H1 (cell line): ENCODE measurements around the gene ZNF24. TPM values are rescaled to one million over a fixed set of nuclear protein-coding genes. Genes with fewer than 3 reads are reported as not detected.
A peak's percentile ranks its signal among the peaks of the same experiment; 100 is the strongest.

ENCODE experiments used
- BRCA1 ChIP-seq: IDR thresholded peaks from 2 replicates; pipeline ENCODE4 v1.6.1; 2012; ENCODE audit warnings: low read depth, low read length, improper control_type of control experiment
- CTBP2 ChIP-seq: IDR thresholded peaks from 2 replicates; pipeline ENCODE4 v1.7.0; 2011; ENCODE audit warnings: borderline replicate concordance, mild to moderate bottlenecking, moderate library complexity, mixed read lengths, low read length; ENCODE audit not compliant: insufficient read depth, insufficient read length
- polyA plus RNA-seq, 7 experiments: library from polyadenylated mRNA; depleted of rRNA in 3 of 7; stranded (reverse) in 5 of 7; unstranded in 2 of 7; fragments of >200 nt in 5 of 7; fragments of 200-250 nt in 2 of 7; gene quantifications; 1 replicate in 5 of 7; 2 replicates in 1 of 7; 4 replicates in 1 of 7; pipeline versions ENCODE4 v1.2.1 to v1.2.3, GENCODE V29; 2011 to 2013; ENCODE audit warnings: missing spikeins in 2 of 7, mixed read lengths in 2 of 7
- total RNA-seq: library from RNA; stranded (reverse); fragmentation: NEBNext Ultra II Directional; extraction: Animal tissue kit (Norgen Biotek cat#: 25700); gene quantifications from 2 replicates; pipeline ENCODE4 v1.2.1, GENCODE V29; 2021
- TF ChIP-seq, protein P1 (sequence below), 3 experiments: IDR thresholded peaks; 1 replicate in 2 of 3; 2 replicates in 1 of 3; pipeline versions ENCODE4 v1.5.1 to v1.6.1; 2011; ENCODE audit warnings: low read length in 3 of 3, mild to moderate bottlenecking in 3 of 3, inconsistent platforms in 2 of 3, low read depth in 1 of 3, moderate library complexity in 1 of 3; ENCODE audit not compliant: insufficient read depth in 1 of 3; ENCODE audit errors: control extremely low read depth in 1 of 3

ZNF24 gene
- total and polyA plus RNA-seq, 2 of the 8 experiments (the other 6 are each of a cell fraction or from before 2014, with no cell fraction given), result 12.5 to 56.9 TPM

GRCh38 chr18:35355140-35355618, 11.0 kb upstream of the ZNF24 start (continued):
- TF ChIP-seq, protein P1, sequence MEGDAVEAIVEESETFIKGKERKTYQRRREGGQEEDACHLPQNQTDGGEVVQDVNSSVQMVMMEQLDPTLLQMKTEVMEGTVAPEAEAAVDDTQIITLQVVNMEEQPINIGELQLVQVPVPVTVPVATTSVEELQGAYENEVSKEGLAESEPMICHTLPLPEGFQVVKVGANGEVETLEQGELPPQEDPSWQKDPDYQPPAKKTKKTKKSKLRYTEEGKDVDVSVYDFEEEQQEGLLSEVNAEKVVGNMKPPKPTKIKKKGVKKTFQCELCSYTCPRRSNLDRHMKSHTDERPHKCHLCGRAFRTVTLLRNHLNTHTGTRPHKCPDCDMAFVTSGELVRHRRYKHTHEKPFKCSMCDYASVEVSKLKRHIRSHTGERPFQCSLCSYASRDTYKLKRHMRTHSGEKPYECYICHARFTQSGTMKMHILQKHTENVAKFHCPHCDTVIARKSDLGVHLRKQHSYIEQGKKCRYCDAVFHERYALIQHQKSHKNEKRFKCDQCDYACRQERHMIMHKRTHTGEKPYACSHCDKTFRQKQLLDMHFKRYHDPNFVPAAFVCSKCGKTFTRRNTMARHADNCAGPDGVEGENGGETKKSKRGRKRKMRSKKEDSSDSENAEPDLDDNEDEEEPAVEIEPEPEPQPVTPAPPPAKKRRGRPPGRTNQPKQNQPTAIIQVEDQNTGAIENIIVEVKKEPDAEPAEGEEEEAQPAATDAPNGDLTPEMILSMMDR (IDR thresholded peaks at IDR 0.05; ENCODE audit: control extremely low read depth in 1 of 3, insufficient read depth in 1 of 3, low read depth in 1 of 3, low read length in 3 of 3), result peak; percentile 60 to 89 (median 67)
- TF ChIP-seq CTBP2 (no peak), BRCA1 (no peak)
